Measurements from ENCODE around the gene OCIAD2.

OCIAD2 gene

DNA sequence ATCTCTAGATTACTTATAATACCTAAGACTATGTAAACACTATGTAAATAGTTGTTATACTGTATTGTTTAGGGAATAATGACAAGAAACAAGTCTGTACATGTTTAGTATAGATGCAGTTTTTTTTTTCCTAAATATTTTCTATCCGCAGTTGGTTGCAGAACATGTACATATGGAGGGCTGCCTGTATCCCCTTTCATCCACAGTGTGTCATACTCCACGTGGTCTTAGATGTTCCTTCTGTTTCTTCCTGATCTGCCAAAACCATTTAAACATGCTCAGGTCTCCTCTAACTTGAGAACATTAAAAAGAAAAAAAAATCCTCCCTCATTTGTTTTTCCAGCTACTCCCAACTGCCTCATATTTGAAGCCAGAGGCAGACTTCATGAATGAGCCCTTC lies 61.7 kb downstream of the OCIAD2 start:
- Histone ChIP-seq H3K4me3 (ENCODE audit: low read depth, low read length) (no peak overlapping the region), H3K27me3 (ENCODE audit: insufficient read depth, low read depth, severe bottlenecking) (no peaks in the 10 kb centered on the region), H3K36me3 (peaks cover 71% of the 10 kb centered on the region), H3K27ac (no peak overlapping the region; the same call in 1 of the 2 replicates), H3K9me3 (ENCODE audit: severe bottlenecking) (no peaks in the 10 kb centered on the region)
- TF ChIP-seq, protein P1, sequence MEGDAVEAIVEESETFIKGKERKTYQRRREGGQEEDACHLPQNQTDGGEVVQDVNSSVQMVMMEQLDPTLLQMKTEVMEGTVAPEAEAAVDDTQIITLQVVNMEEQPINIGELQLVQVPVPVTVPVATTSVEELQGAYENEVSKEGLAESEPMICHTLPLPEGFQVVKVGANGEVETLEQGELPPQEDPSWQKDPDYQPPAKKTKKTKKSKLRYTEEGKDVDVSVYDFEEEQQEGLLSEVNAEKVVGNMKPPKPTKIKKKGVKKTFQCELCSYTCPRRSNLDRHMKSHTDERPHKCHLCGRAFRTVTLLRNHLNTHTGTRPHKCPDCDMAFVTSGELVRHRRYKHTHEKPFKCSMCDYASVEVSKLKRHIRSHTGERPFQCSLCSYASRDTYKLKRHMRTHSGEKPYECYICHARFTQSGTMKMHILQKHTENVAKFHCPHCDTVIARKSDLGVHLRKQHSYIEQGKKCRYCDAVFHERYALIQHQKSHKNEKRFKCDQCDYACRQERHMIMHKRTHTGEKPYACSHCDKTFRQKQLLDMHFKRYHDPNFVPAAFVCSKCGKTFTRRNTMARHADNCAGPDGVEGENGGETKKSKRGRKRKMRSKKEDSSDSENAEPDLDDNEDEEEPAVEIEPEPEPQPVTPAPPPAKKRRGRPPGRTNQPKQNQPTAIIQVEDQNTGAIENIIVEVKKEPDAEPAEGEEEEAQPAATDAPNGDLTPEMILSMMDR (IDR thresholded peaks at IDR 0.05; ENCODE audit: low read depth, low read length), result no peak
- no peak for DNase-seq

DNA sequence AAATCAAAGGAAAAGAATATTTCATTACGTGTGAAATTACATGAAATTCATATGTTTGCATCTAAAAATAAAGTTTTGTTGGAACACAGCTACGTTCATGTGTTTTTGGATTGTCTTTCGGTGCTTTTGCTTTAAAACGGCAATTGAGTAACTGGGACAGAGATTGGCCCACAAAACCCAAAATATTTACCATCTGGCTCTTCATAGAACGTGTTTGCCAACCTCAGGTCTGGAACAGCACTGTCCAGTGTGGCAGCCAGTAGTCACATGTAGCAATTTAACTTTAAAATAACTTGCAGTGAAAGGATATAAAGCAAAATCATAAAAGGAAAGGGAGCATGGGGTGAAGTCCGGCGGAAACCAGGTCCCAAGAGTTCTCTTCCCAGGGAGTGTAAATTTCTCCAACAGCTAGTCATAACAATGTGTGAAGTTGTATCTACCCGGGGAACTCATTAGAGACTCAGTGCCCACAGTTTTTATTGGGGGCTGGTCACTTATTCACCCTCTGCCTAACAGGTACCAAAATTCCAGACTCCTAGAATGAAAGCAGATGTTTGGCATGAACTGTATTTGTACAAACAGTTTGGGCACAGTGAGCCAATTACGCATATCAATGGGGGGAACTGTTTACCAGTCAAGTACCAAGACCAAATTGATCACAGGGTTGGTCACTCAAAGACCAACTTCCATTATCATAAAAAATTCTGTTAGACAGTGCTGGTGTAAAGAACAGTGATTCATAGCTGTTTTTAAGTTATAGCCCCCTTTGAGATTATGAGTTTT lies 65.3 kb downstream of the OCIAD2 start:
- TF ChIP-seq, protein P1 (IDR thresholded peaks at IDR 0.05; ENCODE audit: low read depth, low read length), result no peak
- Histone ChIP-seq H3K36me3 (peaks cover 76% of the 10 kb centered on the region), H3K27me3 (ENCODE audit: insufficient read depth, low read depth, severe bottlenecking) (no peaks in the 10 kb centered on the region), H3K27ac (no peak overlapping the region), H3K9me3 (ENCODE audit: severe bottlenecking) (no peaks in the 10 kb centered on the region), H3K4me3 (ENCODE audit: low read depth, low read length) (no peak overlapping the region)
- DNase-seq, result no peak

DNA sequence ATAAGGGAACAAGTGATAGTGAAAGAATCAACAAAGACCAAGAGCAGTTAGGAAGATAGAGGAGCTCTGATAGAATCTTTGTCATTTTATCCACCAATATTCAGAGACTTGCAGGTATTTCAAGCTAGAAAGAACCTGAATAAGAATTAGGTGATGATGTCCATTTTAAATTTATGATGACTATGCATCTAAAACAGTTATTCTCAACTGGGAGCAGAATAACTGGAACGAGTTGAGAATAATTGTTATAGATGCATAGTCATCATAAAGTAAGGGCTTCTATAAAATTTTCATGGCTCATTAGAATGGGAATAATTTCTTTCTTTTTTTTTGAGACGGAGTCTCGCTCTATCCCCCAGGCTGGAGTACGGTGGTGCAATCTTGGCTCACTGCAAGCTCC lies 69.9 kb downstream of the OCIAD2 start:
- Histone ChIP-seq H3K36me3 (peaks cover 76% of the 10 kb centered on the region), H3K4me3 (ENCODE audit: low read depth, low read length) (no peak overlapping the region), H3K27me3 (ENCODE audit: insufficient read depth, low read depth, severe bottlenecking) (no peaks in the 10 kb centered on the region), H3K27ac (no peak overlapping the region), H3K9me3 (ENCODE audit: severe bottlenecking) (no peaks in the 10 kb centered on the region)
- DNase-seq, result no peak
- TF ChIP-seq, protein P1 (IDR thresholded peaks at IDR 0.05; ENCODE audit: low read depth, low read length), result no peak
